ENCODE measurements around the gene HSPB6. TPM values are rescaled to one million over a fixed set of nuclear protein-coding genes. Genes with fewer than 3 reads are reported as not detected.

Gene HSPB6
- total RNA-seq, 1 donor from 2014 or later, result 0.17 TPM

DNA sequence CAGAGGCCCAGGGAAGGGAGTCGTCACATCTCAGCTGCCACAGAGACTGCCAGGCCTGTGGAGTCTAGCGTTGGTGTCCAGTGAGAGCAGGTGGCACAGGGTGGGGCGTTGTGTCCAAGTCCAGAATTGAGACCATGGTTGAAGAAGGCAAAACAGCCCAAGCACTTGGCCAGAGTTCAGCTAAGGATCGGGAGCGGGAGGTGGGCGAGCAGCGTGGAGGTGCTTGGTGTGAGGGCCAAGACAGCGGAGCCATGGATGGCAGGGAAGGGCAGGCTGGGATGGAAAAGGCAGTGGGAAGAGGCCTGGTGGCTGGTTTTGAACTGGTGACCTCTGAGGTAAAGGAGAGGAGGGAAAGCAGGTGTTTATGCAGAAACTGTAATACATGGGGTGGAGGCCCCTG lies 22.6 kb downstream of the HSPB6 start:
- TF ChIP-seq, protein P1, sequence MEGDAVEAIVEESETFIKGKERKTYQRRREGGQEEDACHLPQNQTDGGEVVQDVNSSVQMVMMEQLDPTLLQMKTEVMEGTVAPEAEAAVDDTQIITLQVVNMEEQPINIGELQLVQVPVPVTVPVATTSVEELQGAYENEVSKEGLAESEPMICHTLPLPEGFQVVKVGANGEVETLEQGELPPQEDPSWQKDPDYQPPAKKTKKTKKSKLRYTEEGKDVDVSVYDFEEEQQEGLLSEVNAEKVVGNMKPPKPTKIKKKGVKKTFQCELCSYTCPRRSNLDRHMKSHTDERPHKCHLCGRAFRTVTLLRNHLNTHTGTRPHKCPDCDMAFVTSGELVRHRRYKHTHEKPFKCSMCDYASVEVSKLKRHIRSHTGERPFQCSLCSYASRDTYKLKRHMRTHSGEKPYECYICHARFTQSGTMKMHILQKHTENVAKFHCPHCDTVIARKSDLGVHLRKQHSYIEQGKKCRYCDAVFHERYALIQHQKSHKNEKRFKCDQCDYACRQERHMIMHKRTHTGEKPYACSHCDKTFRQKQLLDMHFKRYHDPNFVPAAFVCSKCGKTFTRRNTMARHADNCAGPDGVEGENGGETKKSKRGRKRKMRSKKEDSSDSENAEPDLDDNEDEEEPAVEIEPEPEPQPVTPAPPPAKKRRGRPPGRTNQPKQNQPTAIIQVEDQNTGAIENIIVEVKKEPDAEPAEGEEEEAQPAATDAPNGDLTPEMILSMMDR (IDR thresholded peaks at IDR 0.05; ENCODE audit: insufficient read depth, low read length, poor library complexity, severe bottlenecking), result no peak
- no peak overlapping the region for H3K4me3 ChIP-seq (ENCODE audit: low read depth, low read length)
- H3K36me3 ChIP-seq (ENCODE audit: control insufficient read depth, insufficient read depth, low read length), result peaks cover 5% of the 10 kb centered on the region
- DNase-seq (ENCODE audit: low read depth), result no peak
- no peaks in the 10 kb centered on the region for H3K27me3 ChIP-seq (ENCODE audit: control insufficient read depth, insufficient read depth, low read length)

DNA sequence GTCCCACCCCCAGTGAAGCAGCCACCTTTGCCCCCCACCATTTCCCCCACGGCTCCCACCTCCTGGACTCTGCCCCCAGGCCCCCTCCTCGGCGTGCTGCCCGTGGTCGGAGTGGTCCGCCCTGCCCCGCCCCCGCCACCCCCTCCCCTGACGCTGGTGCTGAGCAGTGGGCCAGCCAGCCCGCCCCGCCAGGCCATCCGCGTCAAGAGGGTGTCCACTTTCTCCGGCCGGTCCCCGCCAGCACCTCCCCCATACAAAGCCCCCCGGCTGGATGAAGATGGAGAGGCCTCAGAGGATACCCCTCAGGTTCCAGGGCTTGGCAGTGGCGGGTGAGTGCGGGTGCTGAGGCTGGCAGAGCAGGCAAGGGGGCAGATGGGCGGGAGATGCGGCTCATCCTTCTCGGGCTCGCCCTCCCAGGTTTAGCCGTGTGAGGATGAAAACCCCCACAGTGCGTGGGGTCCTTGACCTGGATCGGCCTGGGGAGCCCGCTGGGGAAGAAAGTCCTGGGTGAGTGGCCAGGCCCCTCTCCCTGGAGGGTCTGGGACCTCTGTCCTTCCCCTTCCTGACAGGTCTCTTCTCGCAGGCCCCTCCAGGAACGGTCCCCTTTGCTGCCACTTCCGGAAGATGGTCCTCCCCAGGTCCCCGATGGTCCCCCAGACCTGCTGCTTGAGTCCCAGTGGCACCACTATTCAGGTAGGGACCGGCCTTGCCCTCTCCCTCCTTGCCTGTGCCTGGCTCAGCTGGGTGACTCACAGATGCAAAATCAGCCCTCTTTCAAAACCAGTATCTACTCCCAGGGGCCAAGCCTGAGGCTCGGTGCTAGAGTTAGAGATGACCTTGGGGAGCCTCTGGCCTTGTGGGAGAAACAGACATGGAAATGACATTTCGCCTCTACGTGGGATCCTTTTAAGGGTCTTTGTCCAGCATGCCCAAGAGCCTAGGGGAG lies 23.4 kb downstream of the HSPB6 start:
- Histone ChIP-seq H3K36me3 (ENCODE audit: control insufficient read depth, insufficient read depth, low read length) (peaks cover 5% of the 10 kb centered on the region), H3K27me3 (ENCODE audit: control insufficient read depth, insufficient read depth, low read length) (no peaks in the 10 kb centered on the region), H3K4me3 (ENCODE audit: low read depth, low read length) (no peak overlapping the region)
- TF ChIP-seq, protein P1 (IDR thresholded peaks at IDR 0.05; ENCODE audit: insufficient read depth, low read length, poor library complexity, severe bottlenecking), result no peak
- no peak for DNase-seq (ENCODE audit: low read depth)

DNA sequence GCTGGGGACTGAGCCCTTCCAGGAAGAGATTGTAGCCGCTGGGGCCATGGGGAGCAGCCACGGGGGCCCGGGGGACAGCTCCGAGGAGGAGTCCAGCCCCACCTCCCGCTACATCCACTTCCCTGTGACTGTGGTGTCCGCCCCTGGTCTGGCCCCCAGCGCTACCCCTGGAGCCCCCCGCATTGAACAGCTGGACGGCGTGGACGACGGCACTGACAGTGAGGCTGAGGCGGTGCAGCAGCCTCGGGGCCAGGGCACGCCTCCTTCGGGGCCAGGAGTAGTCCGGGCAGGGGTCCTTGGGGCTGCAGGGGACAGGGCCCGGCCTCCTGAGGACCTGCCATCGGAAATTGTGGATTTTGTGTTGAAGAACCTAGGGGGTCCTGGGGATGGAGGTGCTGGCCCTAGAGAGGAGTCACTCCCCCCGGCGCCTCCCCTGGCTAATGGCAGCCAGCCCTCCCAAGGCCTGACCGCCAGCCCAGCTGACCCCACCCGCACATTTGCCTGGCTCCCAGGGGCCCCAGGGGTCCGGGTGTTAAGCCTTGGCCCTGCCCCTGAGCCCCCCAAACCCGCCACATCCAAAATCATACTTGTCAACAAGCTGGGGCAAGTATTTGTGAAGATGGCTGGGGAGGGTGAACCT lies 24.2 kb downstream of the HSPB6 start:
- no peak for DNase-seq (ENCODE audit: low read depth)
- H3K36me3 ChIP-seq (ENCODE audit: control insufficient read depth, insufficient read depth, low read length), result peaks cover 5% of the 10 kb centered on the region
- TF ChIP-seq, protein P1 (IDR thresholded peaks at IDR 0.05; ENCODE audit: insufficient read depth, low read length, poor library complexity, severe bottlenecking), result no peak

DNA sequence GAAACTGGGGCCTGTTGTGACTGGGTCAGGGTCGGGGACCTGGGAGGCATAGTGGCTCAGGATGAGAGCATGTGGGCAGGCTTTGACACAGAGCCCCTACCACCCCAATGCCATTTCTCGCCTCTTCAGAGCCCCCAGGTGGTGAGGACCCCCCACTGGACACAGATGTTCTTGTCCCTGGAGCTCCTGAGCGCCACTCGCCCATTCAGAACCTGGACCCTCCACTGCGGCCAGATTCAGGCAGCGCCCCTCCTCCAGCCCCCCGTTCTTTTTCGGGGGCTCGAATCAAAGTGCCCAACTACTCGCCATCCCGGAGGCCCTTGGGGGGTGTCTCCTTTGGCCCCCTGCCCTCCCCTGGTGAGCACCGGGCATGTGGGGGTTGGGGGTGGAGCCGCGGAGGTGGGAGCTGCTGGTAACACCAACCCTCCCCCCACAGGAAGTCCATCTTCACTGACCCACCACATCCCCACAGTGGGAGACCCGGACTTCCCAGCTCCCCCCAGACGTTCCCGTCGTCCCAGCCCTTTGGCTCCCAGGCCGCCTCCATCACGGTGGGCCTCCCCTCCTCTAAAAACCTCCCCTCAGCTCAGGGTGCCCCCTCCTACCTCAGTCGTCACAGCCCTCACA lies 24.9 kb downstream of the HSPB6 start:
- no peak for DNase-seq (ENCODE audit: low read depth)
- peaks cover 7% of the 10 kb centered on the region for H3K36me3 ChIP-seq (ENCODE audit: control insufficient read depth, insufficient read depth, low read length)
- H3K27me3 ChIP-seq (ENCODE audit: control insufficient read depth, insufficient read depth, low read length), result no peaks in the 10 kb centered on the region
- TF ChIP-seq, protein P1 (IDR thresholded peaks at IDR 0.05; ENCODE audit: insufficient read depth, low read length, poor library complexity, severe bottlenecking), result no peak
- no peak overlapping the region for H3K4me3 ChIP-seq (ENCODE audit: low read depth, low read length)

More for the DNA sequence above, 24.2 kb downstream of the HSPB6 start:
- Histone ChIP-seq H3K27me3 (ENCODE audit: control insufficient read depth, insufficient read depth, low read length) (no peaks in the 10 kb centered on the region), H3K4me3 (ENCODE audit: low read depth, low read length) (no peak overlapping the region)

DNA sequence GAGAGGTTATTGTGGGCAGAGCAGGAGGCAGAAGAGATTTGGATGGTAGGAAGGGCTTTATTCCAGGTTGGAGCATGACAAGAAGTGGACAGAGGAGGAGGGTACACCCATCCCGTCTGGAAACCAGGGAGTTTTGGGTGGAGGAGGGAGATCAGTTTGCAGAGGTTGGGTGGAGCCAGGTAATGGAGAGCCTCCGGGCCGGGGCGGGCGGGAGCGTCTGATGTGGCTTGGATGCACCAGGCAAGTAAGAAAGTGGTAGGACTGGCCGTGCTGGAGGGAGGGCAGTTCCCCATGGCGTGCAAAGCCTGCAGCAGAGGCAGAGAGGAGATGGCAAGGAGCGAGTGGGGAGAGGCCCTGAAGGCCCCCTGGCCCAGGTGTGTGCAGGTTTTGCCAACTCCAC lies 25.5 kb downstream of the HSPB6 start:
- H3K36me3 ChIP-seq (ENCODE audit: control insufficient read depth, insufficient read depth, low read length), result peaks cover 7% of the 10 kb centered on the region
- H3K27me3 ChIP-seq (ENCODE audit: control insufficient read depth, insufficient read depth, low read length), result no peaks in the 10 kb centered on the region
- no peak overlapping the region for H3K4me3 ChIP-seq (ENCODE audit: low read depth, low read length)
- TF ChIP-seq, protein P1 (IDR thresholded peaks at IDR 0.05; ENCODE audit: insufficient read depth, low read length, poor library complexity, severe bottlenecking), result no peak
- DNase-seq (ENCODE audit: low read depth), result no peak

All from kidney epithelial cell (primary cell).